ENCODE measurements around the gene PODXL2.

Gene PODXL2

DNA sequence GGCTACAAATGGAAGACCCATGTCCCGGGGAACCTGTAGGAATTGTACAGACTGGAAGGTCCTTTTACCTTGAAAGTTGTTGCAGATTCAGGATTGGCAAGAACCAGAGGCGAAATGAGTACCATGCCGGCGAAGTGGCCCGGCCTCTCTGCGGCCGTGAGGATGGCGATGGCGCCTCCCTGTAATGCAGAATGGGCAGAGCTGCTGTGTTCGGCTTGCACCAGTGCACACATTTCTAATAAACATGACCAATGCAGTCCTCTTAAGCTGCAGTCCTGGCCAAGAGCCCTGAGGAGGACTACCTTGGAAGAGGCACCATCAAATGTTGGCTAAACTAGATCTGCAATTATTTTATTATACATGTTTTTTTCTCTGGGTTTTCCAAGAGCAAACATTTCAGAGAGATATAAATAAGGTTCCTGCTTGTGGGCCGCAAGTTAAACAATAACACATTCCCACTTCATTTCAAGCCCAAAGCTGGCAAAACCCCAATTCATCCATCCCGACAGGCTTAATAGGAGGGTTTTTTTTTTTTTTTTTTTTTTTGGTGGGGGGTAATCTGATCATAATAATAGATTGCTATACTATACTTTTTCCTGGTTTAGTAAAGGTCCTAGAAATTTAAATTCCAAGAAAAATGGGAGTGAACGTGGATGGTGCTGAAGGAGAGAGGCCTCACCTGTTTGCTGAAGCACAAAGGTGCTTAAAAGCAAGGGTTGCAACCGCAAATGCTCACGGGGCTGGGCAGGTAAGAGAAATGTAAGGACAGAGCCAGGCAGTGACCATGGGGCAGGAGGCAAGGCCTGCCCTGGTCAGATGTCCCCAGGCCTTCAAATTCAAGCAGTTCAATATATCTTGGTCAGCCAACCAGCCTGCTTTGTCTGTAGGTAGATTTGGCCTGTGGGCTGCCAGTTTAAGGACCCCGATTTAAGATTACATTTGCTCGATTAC lies 92.3 kb downstream of the PODXL2 start:
- Histone ChIP-seq H3K27me3 (ENCODE audit: insufficient read depth, poor library complexity, severe bottlenecking) (no peaks in the 10 kb centered on the region), H3K9me3 (ENCODE audit: severe bottlenecking) (no peaks in the 10 kb centered on the region), H3K36me3 (ENCODE audit: low read depth) (no peaks in the 10 kb centered on the region), H3K4me1 (ENCODE audit: insufficient read depth, poor library complexity, severe bottlenecking) (no peaks in the 10 kb centered on the region), H3K27ac (ENCODE audit: poor library complexity, severe bottlenecking) (no peak overlapping the region), H3K4me3 (ENCODE audit: severe bottlenecking) (no peak overlapping the region)
- TF ChIP-seq, protein P1, sequence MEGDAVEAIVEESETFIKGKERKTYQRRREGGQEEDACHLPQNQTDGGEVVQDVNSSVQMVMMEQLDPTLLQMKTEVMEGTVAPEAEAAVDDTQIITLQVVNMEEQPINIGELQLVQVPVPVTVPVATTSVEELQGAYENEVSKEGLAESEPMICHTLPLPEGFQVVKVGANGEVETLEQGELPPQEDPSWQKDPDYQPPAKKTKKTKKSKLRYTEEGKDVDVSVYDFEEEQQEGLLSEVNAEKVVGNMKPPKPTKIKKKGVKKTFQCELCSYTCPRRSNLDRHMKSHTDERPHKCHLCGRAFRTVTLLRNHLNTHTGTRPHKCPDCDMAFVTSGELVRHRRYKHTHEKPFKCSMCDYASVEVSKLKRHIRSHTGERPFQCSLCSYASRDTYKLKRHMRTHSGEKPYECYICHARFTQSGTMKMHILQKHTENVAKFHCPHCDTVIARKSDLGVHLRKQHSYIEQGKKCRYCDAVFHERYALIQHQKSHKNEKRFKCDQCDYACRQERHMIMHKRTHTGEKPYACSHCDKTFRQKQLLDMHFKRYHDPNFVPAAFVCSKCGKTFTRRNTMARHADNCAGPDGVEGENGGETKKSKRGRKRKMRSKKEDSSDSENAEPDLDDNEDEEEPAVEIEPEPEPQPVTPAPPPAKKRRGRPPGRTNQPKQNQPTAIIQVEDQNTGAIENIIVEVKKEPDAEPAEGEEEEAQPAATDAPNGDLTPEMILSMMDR (IDR thresholded peaks at IDR 0.05; ENCODE audit: poor library complexity, severe bottlenecking): no peak
- no peak for ATAC-seq (ENCODE audit: low read depth)
- peak; percentile 18 for DNase-seq (ENCODE audit: low spot score)

DNA sequence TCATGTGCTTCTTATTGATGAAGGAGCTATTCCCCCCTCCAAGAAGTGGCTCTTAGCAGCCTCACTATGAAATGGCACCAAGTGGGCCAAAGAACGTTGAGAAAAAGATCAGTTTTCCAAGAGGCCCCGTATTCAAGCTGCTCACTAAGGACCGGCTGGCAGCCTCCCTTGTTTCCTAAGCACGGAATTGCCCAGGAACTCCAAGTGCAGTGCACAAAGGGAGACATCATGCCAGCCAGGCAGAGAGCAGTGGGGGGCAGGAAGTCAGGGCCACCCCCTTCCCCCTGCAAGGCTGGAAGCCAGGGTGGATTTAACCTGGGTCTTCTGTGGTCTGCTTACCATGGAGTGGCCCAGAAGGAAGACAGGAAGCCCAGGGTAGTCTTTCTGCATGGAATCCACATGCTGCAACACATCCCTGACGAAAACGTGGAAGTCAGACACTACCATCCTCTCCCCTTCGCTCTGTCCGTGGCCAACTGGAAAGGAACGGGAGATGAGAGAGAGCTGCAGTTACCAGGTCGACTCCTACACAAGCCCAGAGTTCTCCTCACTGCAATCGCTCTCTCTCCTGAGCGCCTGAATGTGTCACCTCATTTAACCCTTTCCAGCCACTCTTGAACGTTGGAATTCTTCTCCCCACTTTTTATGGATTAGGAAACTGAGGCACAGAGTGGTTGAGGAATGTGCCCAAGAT lies 93.3 kb downstream of the PODXL2 start:
- Histone ChIP-seq H3K27ac (ENCODE audit: poor library complexity, severe bottlenecking) (no peak overlapping the region), H3K36me3 (ENCODE audit: low read depth) (no peaks in the 10 kb centered on the region), H3K9me3 (ENCODE audit: severe bottlenecking) (no peaks in the 10 kb centered on the region), H3K4me1 (ENCODE audit: insufficient read depth, poor library complexity, severe bottlenecking) (no peaks in the 10 kb centered on the region), H3K27me3 (ENCODE audit: insufficient read depth, poor library complexity, severe bottlenecking) (no peaks in the 10 kb centered on the region), H3K4me3 (ENCODE audit: severe bottlenecking) (no peak overlapping the region)
- ATAC-seq (ENCODE audit: low read depth) (no peak), DNase-seq (ENCODE audit: low spot score) (no peak)
- TF ChIP-seq, protein P1 (IDR thresholded peaks at IDR 0.05; ENCODE audit: poor library complexity, severe bottlenecking): no peak

Measured in RWPE2 (cell line).